GM23338 (cell line): ENCODE results near the gene TSSC4. TPM values are rescaled to one million over a fixed set of nuclear protein-coding genes. Genes with fewer than 3 reads are reported as not detected.

Source experiments
- ATAC-seq: fragments of 200-7000 bp; cut with Tn5 transposase; 3 replicates; pipeline ENCODE4 v1.9.1; 2020
- DNase-seq: peaks from one replicate; pipeline ENCODE4 v3.0.0-alpha.2; 2015; ENCODE audit warnings: low spot score
- H2AFZ ChIP-seq: fragments of 200-600 bp; sonication (generic); 2 replicates; pipeline ENCODE4 v1.8.0; 2016; ENCODE audit warnings: antibody characterized with exemption, mild to moderate bottlenecking, moderate library complexity
- H3F3A ChIP-seq: fragments of 200-600 bp; sonication (generic); replicated peaks from 2 replicates; pipeline ENCODE4 v1.8.0; 2017; ENCODE audit warnings: antibody characterized with exemption, mixed run types, low read depth
- H3K27ac ChIP-seq: fragments of 200-600 bp; sonication (generic); 2 replicates; pipeline ENCODE4 v1.6.1; 2016; ENCODE audit warnings: low read depth
- H3K27me3 ChIP-seq: fragments of 200-600 bp; sonication (generic); 2 replicates; pipeline ENCODE4 v1.8.0; 2016; ENCODE audit warnings: mild to moderate bottlenecking, mixed run types, moderate library complexity; ENCODE audit not compliant: insufficient read depth
- H3K36me3 ChIP-seq: fragments of 200-600 bp; sonication (generic); 2 replicates; pipeline ENCODE4 v1.8.0; 2016; ENCODE audit warnings: mild to moderate bottlenecking; ENCODE audit not compliant: insufficient read depth
- H3K4me1 ChIP-seq: fragments of 200-600 bp; sonication (generic); 2 replicates; pipeline ENCODE4 v1.8.0; 2016; ENCODE audit warnings: mild to moderate bottlenecking, moderate library complexity; ENCODE audit not compliant: insufficient read depth
- H3K4me2 ChIP-seq: fragments of 200-600 bp; sonication (generic); 2 replicates; pipeline ENCODE4 v1.7.1; 2017; ENCODE audit warnings: mixed run types
- H3K4me3 ChIP-seq: fragments of 200-600 bp; sonication (generic); 2 replicates; pipeline ENCODE4 v1.6.1; 2016; ENCODE audit warnings: mixed run types
- H3K79me2 ChIP-seq: fragments of 200-600 bp; sonication (generic); replicated peaks from 2 replicates; pipeline ENCODE4 v1.8.0; 2017; ENCODE audit warnings: mild to moderate bottlenecking; ENCODE audit not compliant: insufficient read depth
- H3K9me2 ChIP-seq: fragments of 200-600 bp; sonication (generic); 2 replicates; pipeline ENCODE4 v1.8.0; 2017; ENCODE audit not compliant: insufficient read depth
- H4K20me1 ChIP-seq: fragments of 200-600 bp; sonication (generic); replicated peaks from 2 replicates; pipeline ENCODE4 v1.8.0; 2017; ENCODE audit warnings: mild to moderate bottlenecking; ENCODE audit not compliant: insufficient read depth
- H3K27ac Mint-ChIP-seq: 2 replicates; pipeline ENCODE4 v1.8.0; 2020; ENCODE audit warnings: inconsistent platforms, mild to moderate bottlenecking, moderate library complexity, mixed read lengths
- H3K27me3 Mint-ChIP-seq: 3 replicates; pipeline ENCODE4 v1.8.0; 2022; ENCODE audit warnings: low read depth, mild to moderate bottlenecking, moderate library complexity, mixed read lengths, inconsistent platforms; ENCODE audit not compliant: insufficient read depth, poor library complexity
- H3K36me3 Mint-ChIP-seq: 3 replicates; pipeline ENCODE4 v1.8.0; 2021; ENCODE audit warnings: low read depth, mild to moderate bottlenecking, inconsistent platforms, moderate library complexity, mixed read lengths
- H3K4me1 Mint-ChIP-seq: 3 replicates; pipeline ENCODE4 v1.8.0; 2020; ENCODE audit warnings: mild to moderate bottlenecking, inconsistent platforms, mixed read lengths
- H3K4me3 Mint-ChIP-seq: 3 replicates; pipeline ENCODE4 v1.8.0; 2021; ENCODE audit warnings: moderate library complexity, mild to moderate bottlenecking, inconsistent platforms, mixed read lengths
- H3K9me3 Mint-ChIP-seq: 3 replicates; pipeline ENCODE4 v1.8.0; 2020; ENCODE audit warnings: moderate library complexity, mild to moderate bottlenecking, inconsistent platforms, mixed read lengths
- CREB1 ChIP-seq: fragments of 250-450 bp; sonication (Bioruptor Pico); IDR thresholded peaks from 2 replicates; pipeline ENCODE4 v1.5.0; 2020; ENCODE audit warnings: low read depth, mild to moderate bottlenecking, moderate library complexity
- ETS1 ChIP-seq: IDR thresholded peaks from 2 replicates; pipeline ENCODE4 v1.6.1; 2016; ENCODE audit warnings: antibody characterized with exemption
- EZH2 ChIP-seq: fragments of 200-600 bp; sonication (generic); IDR thresholded peaks from one replicate; pipeline ENCODE4 v1.8.0; 2017; ENCODE audit warnings: antibody characterized with exemption, mild to moderate bottlenecking, low read depth; ENCODE audit not compliant: unreplicated experiment
- EZH2phosphoT487 ChIP-seq: fragments of 200-600 bp; sonication (generic); IDR thresholded peaks from one replicate; pipeline ENCODE4 v1.8.1; 2018; ENCODE audit warnings: antibody characterized with exemption; ENCODE audit not compliant: unreplicated experiment
- JUNB ChIP-seq: IDR thresholded peaks from one replicate; pipeline ENCODE4 v1.6.1; 2016; ENCODE audit warnings: antibody characterized with exemption; ENCODE audit not compliant: unreplicated experiment
- NANOG ChIP-seq: IDR thresholded peaks from 2 replicates; pipeline ENCODE4 v1.6.1; 2016; ENCODE audit warnings: antibody characterized with exemption, borderline replicate concordance
- POLR2AphosphoS5 ChIP-seq: IDR thresholded peaks from 2 replicates; pipeline ENCODE4 v1.6.1; 2016; ENCODE audit warnings: antibody characterized with exemption, low read depth
- REST ChIP-seq: IDR thresholded peaks from one replicate; pipeline ENCODE4 v1.6.1; 2018; ENCODE audit warnings: antibody characterized with exemption; ENCODE audit not compliant: unreplicated experiment
- STAT1 ChIP-seq: IDR thresholded peaks from one replicate; pipeline ENCODE4 v1.6.1; 2016; ENCODE audit warnings: antibody characterized with exemption; ENCODE audit not compliant: unreplicated experiment
- ZNF114 ChIP-seq: fragments of 250-450 bp; sonication (Bioruptor Pico); IDR thresholded peaks from 2 replicates; pipeline ENCODE4 v1.5.0; 2020; ENCODE audit warnings: mild to moderate bottlenecking, moderate library complexity
- ZNF331 ChIP-seq: fragments of 250-450 bp; sonication (Bioruptor Pico); IDR thresholded peaks from 2 replicates; pipeline ENCODE4 v1.5.0; 2020; ENCODE audit warnings: low read depth, mild to moderate bottlenecking, moderate library complexity
- polyA plus RNA-seq: library from polyadenylated mRNA; unstranded; fragments of >200 nt; fragmentation: Nextera tagmentation; extraction: Ambion mirVana; gene quantifications from 2 replicates; pipeline ENCODE4 v1.2.1, GENCODE V29; 2016
- total RNA-seq: library from RNA; depleted of rRNA; stranded (reverse); fragments of >200 nt; shearing (Covaris generic); gene quantifications from 2 replicates; pipeline ENCODE4 v1.2.3, GENCODE V29; 2014
- TF ChIP-seq, protein P1 (sequence below), 2 experiments: fragments of 200-600 bp in 1 of 2; sonication (generic) in 1 of 2; conservative IDR thresholded peaks; 2 replicates each; pipeline versions ENCODE4 v1.5.1 to v1.6.1; 2016 to 2017; ENCODE audit warnings: antibody characterized with exemption in 2 of 2, low read depth in 2 of 2, mild to moderate bottlenecking in 2 of 2, moderate library complexity in 1 of 2
- TF ChIP-seq, protein P2 (sequence below): fragments of 250-450 bp; sonication (Bioruptor Pico); IDR thresholded peaks from 2 replicates; pipeline ENCODE4 v1.5.0; 2020; ENCODE audit warnings: mild to moderate bottlenecking, moderate library complexity

The TSSC4 gene
- total and polyA plus RNA-seq, 2 experiments from 2014 or later = 27.5 to 44.3 TPM

GRCh38 chr11:2427721-2428321 is 27.3 kb downstream of the TSSC4 start:
- H3K27me3 ChIP-seq = no peaks in the 10 kb centered on the region
- Mint-ChIP-seq H3K4me3 (no peak overlapping the region), H3K27ac (no peak overlapping the region)

More at GRCh38 chr11:2427721-2428321, 27.3 kb downstream of the TSSC4 start:
- TF ChIP-seq, protein P1, sequence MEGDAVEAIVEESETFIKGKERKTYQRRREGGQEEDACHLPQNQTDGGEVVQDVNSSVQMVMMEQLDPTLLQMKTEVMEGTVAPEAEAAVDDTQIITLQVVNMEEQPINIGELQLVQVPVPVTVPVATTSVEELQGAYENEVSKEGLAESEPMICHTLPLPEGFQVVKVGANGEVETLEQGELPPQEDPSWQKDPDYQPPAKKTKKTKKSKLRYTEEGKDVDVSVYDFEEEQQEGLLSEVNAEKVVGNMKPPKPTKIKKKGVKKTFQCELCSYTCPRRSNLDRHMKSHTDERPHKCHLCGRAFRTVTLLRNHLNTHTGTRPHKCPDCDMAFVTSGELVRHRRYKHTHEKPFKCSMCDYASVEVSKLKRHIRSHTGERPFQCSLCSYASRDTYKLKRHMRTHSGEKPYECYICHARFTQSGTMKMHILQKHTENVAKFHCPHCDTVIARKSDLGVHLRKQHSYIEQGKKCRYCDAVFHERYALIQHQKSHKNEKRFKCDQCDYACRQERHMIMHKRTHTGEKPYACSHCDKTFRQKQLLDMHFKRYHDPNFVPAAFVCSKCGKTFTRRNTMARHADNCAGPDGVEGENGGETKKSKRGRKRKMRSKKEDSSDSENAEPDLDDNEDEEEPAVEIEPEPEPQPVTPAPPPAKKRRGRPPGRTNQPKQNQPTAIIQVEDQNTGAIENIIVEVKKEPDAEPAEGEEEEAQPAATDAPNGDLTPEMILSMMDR (conservative IDR thresholded peaks at IDR 0.05; ENCODE audit: low read depth in 2 of 2) = no peak
- TF ChIP-seq EZH2phosphoT487 (no peak), NANOG (no peak), ETS1 (no peak), ZNF114 (CRISPR knock-in tag) (no peak), ZNF331 (CRISPR knock-in tag) (no peak), CREB1 (CRISPR knock-in tag) (no peak), JUNB (no peak), STAT1 (no peak), EZH2 (no peak), REST (no peak), POLR2AphosphoS5 (no peak)
- TF ChIP-seq, protein P2, sequence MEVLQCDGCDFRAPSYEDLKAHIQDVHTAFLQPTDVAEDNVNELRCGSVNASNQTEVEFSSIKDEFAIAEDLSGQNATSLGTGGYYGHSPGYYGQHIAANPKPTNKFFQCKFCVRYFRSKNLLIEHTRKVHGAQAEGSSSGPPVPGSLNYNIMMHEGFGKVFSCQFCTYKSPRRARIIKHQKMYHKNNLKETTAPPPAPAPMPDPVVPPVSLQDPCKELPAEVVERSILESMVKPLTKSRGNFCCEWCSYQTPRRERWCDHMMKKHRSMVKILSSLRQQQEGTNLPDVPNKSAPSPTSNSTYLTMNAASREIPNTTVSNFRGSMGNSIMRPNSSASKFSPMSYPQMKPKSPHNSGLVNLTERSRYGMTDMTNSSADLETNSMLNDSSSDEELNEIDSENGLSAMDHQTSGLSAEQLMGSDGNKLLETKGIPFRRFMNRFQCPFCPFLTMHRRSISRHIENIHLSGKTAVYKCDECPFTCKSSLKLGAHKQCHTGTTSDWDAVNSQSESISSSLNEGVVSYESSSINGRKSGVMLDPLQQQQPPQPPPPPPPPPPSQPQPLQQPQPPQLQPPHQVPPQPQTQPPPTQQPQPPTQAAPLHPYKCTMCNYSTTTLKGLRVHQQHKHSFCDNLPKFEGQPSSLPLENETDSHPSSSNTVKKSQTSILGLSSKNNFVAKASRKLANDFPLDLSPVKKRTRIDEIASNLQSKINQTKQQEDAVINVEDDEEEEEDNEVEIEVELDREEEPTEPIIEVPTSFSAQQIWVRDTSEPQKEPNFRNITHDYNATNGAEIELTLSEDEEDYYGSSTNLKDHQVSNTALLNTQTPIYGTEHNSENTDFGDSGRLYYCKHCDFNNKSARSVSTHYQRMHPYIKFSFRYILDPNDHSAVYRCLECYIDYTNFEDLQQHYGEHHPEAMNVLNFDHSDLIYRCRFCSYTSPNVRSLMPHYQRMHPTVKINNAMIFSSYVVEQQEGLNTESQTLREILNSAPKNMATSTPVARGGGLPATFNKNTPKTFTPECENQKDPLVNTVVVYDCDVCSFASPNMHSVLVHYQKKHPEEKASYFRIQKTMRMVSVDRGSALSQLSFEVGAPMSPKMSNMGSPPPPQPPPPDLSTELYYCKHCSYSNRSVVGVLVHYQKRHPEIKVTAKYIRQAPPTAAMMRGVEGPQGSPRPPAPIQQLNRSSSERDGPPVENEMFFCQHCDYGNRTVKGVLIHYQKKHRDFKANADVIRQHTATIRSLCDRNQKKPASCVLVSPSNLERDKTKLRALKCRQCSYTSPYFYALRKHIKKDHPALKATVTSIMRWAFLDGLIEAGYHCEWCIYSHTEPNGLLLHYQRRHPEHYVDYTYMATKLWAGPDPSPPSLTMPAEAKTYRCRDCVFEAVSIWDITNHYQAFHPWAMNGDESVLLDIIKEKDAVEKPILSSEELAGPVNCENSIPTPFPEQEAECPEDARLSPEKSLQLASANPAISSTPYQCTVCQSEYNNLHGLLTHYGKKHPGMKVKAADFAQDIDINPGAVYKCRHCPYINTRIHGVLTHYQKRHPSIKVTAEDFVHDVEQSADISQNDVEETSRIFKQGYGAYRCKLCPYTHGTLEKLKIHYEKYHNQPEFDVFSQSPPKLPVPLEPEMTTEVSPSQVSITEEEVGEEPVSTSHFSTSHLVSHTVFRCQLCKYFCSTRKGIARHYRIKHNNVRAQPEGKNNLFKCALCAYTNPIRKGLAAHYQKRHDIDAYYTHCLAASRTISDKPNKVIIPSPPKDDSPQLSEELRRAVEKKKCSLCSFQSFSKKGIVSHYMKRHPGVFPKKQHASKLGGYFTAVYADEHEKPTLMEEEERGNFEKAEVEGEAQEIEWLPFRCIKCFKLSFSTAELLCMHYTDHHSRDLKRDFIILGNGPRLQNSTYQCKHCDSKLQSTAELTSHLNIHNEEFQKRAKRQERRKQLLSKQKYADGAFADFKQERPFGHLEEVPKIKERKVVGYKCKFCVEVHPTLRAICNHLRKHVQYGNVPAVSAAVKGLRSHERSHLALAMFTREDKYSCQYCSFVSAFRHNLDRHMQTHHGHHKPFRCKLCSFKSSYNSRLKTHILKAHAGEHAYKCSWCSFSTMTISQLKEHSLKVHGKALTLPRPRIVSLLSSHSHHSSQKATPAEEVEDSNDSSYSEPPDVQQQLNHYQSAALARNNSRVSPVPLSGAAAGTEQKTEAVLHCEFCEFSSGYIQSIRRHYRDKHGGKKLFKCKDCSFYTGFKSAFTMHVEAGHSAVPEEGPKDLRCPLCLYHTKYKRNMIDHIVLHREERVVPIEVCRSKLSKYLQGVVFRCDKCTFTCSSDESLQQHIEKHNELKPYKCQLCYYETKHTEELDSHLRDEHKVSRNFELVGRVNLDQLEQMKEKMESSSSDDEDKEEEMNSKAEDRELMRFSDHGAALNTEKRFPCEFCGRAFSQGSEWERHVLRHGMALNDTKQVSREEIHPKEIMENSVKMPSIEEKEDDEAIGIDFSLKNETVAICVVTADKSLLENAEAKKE (CRISPR knock-in tag) = no peak
- DNase-seq = no peak
- H3F3A ChIP-seq = no peaks in the 10 kb centered on the region
- Mint-ChIP-seq H3K36me3 (no peaks in the 10 kb centered on the region), H3K4me1 (no peaks in the 10 kb centered on the region), H3K9me3 (peaks cover 3% of the 10 kb centered on the region; the same call in 1 of the 3 replicates), H3K27me3 (peaks cover 5% of the 10 kb centered on the region)
- H2AFZ ChIP-seq = no peak overlapping the region
- no peaks in the 10 kb centered on the region for H3K36me3 ChIP-seq
- H3K4me3 ChIP-seq = no peak overlapping the region
- no peaks in the 10 kb centered on the region for H3K79me2 ChIP-seq
- H3K27ac ChIP-seq = no peak overlapping the region
- H3K9me2 ChIP-seq = 0 out of 2 replicates have a peak, but pooled peaks cover 5% of the 10 kb centered on the region
- ATAC-seq = peak; percentile 30; the same call in 2 of the 3 replicates
- H3K4me2 ChIP-seq = no peak overlapping the region
- no peaks in the 10 kb centered on the region for H4K20me1 ChIP-seq
- no peaks in the 10 kb centered on the region for H3K4me1 ChIP-seq
